GM13977 (cell line): ENCODE data around the gene TMEM127.

ENCODE experiments used
- DNase-seq: peaks from one replicate; pipeline ENCODE4 v3.0.0; 2012; ENCODE audit warnings: low spot score
- in situ Hi-C: fragments of 300-500 bp; cut with MboI; formaldehyde crosslinking; loops from one replicate; pipeline ENCODE4 v1.12.0; 2022; ENCODE audit warnings: low sequenced_read_pairs, low pct_unique_long_range_greater_than_20kb, mixed read lengths, inconsistent platforms; ENCODE audit not compliant: unreplicated experiment
- TF ChIP-seq, protein P1 (sequence below): IDR thresholded peaks from 2 replicates; pipeline ENCODE4 v1.5.1; 2012; ENCODE audit warnings: mild to moderate bottlenecking, control low read depth; ENCODE audit not compliant: insufficient read depth; ENCODE audit errors: extremely low read depth, missing control alignments

Gene TMEM127

DNA sequence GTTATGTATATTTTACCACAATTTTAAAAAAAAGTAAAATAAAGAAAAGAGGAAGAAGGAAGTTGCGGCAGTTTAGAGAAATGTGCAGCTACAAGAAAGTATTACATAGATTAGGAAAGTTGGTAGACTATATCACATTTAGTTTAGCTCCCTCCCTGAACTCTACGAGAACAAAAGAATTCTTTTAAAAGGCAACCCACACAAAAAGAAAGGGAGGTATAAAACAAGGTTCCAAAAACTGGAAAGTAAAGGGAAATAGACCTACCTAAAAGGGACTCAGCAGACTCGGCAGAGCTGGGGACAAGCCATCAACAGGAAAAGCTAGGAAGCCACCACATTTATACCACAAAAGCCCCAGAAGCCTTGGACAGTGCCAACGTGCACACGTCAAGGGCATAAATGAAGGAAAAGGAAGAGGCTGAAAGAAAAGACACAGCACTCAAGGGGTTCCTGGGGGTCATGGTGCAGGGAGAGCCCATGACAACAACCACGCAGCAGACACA is 9.1 kb downstream of the TMEM127 start:
- in situ Hi-C loops = no loop called here
- DNase-seq = no peak
- TF ChIP-seq, protein P1, sequence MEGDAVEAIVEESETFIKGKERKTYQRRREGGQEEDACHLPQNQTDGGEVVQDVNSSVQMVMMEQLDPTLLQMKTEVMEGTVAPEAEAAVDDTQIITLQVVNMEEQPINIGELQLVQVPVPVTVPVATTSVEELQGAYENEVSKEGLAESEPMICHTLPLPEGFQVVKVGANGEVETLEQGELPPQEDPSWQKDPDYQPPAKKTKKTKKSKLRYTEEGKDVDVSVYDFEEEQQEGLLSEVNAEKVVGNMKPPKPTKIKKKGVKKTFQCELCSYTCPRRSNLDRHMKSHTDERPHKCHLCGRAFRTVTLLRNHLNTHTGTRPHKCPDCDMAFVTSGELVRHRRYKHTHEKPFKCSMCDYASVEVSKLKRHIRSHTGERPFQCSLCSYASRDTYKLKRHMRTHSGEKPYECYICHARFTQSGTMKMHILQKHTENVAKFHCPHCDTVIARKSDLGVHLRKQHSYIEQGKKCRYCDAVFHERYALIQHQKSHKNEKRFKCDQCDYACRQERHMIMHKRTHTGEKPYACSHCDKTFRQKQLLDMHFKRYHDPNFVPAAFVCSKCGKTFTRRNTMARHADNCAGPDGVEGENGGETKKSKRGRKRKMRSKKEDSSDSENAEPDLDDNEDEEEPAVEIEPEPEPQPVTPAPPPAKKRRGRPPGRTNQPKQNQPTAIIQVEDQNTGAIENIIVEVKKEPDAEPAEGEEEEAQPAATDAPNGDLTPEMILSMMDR = no peak

DNA sequence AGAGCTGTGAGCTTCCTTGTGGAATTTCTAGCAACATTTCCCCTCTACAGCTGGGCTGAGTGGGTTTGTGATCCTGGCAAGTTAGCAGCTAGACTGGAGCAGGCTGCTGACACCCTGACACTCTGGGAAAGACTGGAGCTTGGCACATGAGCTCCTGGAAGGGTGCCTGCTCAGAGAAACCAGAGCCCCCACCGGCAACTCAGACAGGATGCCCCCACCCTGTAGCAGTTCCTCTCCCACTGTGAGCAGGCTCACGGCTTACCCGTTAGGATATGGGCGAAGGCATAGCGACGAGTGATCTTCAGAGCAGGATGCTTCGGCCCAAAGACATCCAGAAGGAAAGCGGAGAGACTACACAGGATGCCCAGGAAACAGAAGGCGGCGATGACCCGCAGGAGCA is 11.2 kb downstream of the TMEM127 start:
- in situ Hi-C loops = no loop called here
- TF ChIP-seq, protein P1 = no peak
- no peak for DNase-seq

DNA sequence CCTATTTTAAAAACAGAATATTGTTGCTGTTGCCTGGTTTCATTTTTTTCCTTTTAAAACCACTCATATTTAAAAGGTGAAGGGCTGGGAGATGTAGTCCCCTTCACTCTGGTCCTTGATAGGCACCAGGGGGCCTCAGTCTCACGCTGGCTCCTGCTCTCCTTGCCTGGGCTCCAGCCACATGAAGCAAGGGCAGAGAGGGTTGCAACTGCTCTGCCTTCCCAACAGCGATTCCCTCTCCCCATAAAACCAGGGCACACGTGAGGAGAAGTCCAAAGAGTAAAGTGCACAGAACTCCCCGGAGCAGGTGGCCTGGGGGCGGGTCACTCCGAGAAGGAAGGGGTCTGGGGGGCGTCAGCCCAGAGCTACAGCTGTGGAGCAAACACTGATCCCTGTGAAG is 12.8 kb downstream of the TMEM127 start:
- in situ Hi-C loops = no loop called here
- DNase-seq = no peak
- TF ChIP-seq, protein P1 = no peak

DNA sequence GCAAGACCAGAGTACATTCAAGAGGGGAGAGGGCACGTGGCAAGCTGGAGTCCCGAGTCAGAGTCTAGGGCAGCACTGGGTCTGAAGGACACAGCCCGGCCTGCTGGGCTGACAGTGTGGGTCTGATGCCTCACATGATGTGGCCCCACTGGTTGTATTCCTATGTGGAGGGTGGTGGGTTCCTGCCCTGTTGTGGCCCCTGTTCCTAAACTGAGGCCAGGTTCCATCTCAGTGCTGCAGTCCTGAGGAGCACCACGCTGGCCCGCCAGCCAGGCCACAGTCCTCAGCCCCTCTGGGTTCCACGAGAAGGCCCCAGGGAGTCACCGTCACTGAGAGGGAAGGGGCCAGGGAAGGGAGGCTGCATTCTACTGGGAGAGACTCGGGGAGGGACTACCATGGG is 13.3 kb downstream of the TMEM127 start:
- TF ChIP-seq, protein P1 = no peak
- in situ Hi-C loops = no loop called here
- DNase-seq = no peak

DNA sequence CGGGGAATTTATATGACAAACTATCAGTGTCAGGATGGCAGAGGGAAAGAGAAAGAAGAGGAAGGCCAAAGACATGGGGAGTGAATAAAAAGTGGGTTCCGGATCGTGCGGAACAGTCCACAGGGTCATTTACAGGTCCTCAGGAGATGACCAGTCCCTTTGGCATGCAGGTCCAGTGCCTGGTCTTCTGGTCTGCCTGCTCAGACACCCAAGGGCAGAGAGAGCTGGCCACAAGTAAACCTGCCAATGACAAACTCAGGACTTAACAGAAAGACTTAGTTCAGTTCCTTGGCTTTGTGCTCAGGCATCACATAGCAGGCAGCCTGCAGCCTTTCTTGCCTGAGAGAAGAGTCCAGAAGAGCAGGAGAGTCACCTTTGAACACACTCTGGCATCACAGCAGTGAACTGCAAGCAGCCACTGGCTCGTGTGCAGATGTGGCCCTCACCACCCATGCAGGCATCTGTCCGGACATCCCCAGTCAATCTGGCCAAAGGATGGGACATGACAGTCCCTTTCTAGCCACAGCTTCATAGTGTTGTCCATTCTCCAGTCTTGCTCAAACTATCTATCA is 14.0 kb downstream of the TMEM127 start:
- TF ChIP-seq, protein P1 = no peak
- in situ Hi-C loops = no loop called here
- DNase-seq = peak; percentile 3

DNA sequence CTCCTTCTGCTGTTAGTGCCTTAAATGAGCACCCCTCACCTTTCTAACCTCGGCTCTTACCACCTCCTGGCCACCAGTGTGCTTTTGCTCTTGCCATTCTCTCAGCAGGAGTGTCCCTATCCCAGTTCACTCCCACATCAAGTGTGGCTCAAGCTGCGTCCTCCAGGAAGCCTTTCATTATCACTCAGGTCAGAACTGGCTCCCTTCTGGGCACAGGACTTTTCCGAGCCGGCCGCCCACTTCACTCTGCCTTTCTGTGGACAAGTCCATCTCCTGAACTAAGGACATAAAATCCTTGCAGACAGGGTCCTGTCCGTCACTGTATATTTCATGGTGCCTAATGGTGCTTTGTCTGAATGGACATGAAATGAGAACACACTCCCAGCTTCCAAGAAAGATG is 15.6 kb downstream of the TMEM127 start:
- TF ChIP-seq, protein P1 = no peak
- DNase-seq = peak; percentile 4
- in situ Hi-C loops = no loop called here
